Stimulated activated CD4-positive, alpha-beta T cell treated with anti-CD3 and anti-CD28 coated beads, Interleukin-1b, Interleukin-23, amount 100 ng/mL, for 24 hours (primary cell): ENCODE data around the gene HECA.
A peak's percentile ranks its signal among the peaks of the same experiment; 100 is the strongest.
"Not testable (repeated sequence)": the region's sequence is repeated elsewhere in the genome, so short reads cannot be mapped to it uniquely, and the experiment has no call there.

ENCODE experiments used
- DNase-seq, 4 experiments: peaks; one replicate each; pipeline ENCODE4 v3.0.0-alpha.2; 2020; ENCODE audit warnings: low read depth in 4 of 4, low spot score in 1 of 4

Gene HECA

DNA sequence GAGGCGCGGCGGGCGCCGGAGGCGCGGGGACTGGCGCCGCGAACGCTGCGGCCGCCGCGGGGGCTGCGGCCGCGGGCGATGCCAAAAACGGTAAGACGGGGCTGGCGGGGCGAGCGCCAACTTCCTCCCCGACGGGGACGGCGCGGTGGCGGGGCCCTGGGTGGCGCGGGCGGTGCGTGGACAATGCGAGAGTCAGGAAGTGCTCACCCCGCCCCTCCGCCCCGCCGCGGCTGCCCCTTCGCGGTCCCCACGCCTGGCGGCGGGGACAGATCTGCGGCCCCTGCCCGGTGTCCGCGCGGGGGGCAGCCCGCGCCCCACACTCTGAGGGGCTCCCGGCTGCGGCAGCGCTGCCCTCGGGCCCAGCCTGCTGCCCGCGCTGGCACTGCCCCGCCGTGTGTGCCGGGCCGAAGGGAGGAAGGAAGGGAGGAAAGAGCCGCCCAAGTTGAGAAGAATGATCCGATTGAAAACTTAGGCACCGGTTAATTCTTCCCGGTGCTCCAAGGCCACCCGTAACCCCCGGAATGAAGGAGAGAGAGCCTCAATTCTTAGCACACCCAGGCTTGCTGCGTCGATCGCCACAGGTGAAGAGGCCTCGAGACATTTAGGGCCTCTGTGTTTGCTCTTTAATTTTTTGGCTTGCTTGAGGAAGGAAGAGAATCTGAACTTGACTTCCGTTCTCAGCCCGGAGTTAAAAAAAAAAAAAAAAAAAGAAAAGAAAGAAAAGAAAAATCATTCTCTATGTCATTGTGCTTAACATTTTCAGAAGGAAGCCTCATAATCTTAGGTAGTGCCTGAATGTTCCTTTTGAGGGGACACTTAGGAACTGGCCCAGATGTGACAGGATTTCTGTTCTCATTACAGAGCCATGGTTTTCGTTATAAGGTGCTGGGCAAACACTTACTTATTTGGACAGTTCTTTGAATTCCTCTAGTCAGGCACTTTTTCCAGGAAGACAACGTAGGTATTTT is 982 bp downstream of the HECA start:
- peak in 1 of 4 experiments; percentile 46 for DNase-seq

DNA sequence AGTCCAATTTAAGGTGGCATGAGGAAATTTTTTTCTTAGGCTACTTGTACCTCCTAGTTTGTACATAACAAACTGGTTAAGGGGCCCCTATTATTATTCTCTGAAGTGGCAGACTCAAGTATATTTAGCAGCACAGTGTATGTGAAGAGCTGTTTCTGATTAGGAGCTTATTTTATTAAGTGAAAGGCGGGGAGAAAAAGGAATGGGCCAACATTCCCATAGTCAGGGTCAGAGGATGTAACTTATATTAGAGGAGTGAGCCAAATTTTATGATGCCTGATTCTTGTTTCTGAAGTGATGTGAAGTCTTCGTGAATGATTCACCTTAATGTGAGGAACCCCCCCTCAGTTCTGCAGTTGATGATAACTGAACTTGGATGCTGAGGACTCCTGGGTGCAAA is 2.8 kb downstream of the HECA start:
- no peak for DNase-seq

DNA sequence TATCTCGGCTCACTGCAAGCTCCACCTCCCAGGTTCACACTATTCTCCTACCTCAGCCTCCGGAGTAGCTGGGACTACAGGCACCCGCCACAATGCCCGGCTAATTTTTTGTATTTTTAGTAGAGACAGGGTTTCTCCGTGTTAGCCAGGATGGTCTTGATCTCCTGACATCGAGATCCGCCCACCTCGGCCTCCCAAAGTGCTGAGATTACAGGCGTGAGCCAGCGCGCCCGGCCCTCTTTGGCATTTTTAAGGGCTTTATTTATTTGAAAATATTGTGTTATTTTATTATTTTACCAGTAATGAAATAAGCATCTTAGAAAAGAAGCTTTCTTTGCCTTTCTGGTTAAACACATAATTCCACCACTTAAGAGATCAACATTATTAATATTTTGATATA is 6.0 kb downstream of the HECA start:
- not testable (repeated sequence) for DNase-seq

DNA sequence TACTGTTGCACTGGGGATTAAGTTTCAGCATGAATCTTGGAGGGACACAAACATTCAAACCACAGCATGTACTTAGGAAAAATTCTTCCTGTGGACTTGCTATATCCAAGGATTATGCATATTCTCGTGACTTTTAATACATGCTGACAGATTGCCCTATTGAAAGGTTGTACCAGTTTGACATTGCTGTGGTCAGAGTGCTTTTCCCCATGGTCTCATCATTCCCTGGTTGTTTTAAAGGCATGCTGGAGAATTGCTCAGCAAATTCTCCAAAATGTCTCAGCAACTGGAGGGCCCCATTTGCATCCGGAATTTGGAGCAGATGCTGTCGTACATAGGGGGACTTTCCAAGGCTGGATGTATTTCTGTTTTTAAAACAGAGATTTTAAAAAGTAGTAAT is 7.4 kb downstream of the HECA start:
- DNase-seq: no peak

DNA sequence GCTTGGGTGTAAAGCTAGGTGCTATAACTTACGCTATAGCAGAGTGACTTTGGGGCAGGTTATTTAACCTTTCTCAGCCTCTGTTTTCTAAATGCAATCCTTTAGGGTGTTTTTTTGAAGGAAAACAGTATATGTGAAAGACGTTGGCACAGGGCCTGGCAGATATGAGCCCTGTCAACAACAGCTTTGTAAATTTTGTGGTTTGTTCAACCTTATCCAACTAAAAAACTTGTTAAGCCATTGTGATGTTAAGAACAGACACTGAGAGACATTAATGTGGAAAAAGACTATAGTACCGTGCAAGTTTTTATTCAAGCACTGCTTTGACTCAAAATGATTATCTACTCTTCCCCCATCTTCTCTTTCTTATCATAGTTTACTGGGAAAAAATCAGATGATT is 8.2 kb downstream of the HECA start:
- DNase-seq: no peak

DNA sequence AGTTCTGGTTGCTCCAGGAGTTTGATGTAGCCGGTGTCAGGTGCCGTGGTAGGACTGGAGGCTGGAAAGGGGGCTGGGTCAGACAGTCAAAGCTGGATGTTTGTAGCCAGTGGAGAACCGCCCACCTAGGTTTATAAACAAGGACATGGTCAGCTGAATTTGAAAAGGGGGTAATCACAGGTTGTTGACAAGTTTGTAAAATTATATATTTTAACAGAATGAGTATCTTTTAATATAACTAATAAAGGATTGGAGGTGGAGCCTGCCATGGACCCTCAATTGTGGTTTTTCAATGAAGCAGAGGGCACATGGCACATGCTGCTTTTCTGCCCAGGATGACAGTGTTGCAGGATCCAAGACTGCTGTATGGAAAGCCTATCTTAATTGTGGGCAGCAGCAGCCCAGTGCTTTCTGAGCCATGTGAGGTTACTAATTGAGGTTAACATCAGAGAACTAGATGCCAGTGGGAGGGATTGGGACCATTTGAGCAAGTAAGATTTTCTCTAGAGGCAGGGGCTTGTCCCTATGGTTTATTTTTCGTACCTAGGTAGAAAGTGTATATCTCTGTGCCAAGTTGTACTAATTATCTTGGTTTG is 9.7 kb downstream of the HECA start:
- DNase-seq: no peak

DNA sequence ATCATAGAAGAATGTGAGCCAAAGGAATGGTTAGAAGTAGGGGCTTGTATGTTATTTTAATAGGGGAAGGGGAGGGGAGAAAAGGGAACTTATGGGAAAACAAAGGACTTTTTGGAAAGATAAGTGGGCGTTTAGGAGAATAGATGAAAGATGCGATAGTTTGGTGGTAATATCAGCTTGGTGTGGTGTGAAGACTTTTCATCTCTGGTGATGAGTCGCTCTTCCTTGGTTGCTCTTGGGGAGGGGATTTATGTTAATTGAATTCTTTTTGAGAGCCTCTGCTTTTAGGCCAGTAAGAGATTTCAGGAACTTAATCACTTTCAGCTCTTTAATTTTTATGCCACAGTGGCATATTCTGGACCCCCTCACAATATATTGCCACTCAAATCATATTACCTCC is 10.8 kb downstream of the HECA start:
- DNase-seq: no peak

DNA sequence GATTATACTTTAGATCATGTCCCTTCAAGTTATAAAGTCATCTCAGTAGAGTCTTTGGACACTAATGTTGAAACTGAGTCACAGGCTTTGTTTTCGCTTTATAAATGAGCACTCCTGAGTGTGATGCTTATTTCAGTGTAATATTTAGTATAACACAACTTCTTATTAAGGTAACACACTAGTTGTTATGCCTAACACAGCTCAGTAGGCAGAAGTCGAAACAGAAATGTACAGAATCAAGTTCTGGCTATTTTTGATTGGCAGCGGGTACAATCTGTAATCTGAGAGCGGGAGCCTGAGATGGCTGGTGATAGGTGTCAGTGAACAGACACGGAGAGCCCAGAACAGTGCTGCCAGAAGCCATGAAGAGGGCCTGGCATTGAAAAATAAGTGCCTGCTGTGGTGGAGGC is 11.4 kb downstream of the HECA start:
- DNase-seq: no peak

DNA sequence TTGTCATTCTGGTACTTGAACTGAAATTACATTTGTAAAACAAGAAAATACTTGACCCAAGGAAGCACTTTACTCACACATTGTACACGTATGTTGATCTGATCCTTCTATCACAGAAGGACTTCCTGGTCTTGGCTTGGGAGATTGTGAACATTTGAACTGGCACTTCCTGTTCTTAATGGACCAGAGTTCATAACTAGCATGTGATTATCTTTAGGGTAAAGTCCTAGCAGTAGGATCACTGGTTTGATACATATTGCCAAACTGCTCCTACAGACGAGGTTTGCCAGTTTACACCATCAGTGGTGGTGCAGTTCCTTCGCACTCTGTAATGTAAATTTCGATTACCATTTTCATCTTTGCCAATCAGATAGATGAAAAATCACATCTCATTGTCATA is 12.7 kb downstream of the HECA start:
- no peak for DNase-seq

DNA sequence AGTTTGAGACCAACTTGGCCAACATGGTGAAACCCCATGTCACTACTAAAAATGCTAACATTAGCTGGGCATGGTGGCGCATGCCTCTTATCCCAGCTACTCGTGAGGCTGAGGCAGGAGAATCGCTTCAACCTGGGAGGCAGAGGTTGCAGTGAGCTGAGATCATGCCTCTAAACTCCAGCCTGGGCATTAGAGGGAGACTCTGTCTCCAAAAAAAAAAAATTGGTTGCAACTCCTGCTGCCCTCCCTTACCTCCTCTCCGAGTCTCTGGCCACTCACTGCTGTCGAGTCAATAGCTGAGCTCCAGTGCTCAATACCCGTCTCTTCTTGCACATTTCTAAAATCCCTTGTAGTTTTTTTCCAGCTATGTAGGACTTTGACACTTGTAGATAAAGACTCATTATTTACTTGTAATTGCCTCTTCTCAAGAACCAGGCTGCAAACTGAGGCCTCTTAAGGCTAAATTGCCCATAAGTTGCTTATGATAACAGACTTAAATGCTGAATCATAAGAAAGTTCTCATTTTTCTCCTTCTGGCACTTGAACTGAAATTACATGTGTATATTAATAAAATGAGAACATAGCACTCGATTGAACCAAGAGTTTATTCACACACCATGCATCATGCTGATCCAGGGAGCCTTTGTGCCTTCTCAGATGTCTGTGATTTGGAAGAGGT is 13.8 kb downstream of the HECA start:
- no peak for DNase-seq

DNA sequence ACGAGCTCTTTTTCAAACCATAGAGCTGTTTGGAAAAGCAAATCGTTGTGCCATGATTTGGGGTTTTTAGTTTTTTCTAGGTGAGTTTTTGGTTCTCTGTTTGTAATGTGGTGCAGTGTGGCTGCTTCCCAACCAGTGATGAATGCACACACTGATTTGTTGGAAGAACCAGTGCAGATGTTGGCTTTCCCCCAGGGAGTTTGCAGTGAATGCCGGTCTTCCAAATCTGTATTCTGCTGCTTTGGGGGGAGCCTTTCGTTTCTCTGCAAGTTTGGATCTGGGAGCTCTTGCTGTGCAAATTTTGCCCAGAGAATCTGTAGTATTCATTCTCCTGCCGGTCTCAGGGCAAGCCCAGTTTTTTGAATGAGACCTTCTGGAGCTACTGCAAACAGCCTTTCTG is 14.5 kb downstream of the HECA start:
- no peak for DNase-seq

DNA sequence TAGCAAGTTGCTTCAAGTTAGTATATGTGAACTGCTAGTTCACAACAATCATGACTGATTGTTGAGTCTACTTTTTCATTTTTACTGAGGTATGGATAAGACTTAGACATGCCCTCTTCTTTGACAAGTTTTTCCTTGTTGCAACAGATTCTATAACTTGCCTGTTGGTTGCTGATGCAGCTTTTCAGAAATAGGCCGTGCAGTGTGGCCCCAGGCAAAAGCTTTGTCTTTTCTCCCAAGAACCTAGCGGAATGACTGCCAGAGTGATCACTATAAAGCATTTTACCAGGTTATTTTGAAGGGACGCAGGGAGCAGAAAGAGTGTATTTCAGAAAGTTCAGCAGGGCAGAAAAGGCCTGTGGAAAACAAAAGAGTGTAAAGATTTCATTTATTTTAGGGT is 16.0 kb downstream of the HECA start:
- DNase-seq: no peak

DNA sequence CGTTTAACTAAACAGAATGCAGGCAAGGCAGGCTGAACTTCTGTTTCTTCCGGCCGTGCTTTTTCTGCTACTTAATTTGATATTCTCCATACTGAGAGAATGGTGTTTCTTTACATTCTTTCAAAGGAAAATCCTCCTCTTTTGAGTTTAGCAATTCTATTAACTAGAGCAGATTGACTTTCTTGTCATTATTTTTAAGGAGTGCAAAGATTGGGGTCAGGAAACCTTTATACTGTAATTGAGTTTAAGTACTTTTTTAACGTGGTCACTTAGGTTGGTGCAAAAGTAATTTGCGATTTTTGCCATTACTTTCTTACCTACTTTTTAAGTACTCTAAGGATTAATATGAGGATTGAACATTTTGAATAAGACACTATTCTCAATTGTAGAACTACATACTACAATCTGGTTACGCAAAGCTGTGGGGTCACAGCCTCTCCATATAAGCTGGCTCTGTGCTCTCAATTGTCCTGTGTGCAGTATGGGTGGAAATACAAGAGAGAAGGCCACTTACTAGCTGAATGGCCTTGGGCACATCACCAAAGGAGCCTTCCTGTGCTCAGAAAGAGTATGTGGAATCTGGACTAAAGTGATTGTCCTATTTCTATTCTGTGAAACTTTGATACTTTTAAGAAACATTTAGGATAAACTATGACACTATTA is 16.7 kb downstream of the HECA start:
- no peak for DNase-seq

DNA sequence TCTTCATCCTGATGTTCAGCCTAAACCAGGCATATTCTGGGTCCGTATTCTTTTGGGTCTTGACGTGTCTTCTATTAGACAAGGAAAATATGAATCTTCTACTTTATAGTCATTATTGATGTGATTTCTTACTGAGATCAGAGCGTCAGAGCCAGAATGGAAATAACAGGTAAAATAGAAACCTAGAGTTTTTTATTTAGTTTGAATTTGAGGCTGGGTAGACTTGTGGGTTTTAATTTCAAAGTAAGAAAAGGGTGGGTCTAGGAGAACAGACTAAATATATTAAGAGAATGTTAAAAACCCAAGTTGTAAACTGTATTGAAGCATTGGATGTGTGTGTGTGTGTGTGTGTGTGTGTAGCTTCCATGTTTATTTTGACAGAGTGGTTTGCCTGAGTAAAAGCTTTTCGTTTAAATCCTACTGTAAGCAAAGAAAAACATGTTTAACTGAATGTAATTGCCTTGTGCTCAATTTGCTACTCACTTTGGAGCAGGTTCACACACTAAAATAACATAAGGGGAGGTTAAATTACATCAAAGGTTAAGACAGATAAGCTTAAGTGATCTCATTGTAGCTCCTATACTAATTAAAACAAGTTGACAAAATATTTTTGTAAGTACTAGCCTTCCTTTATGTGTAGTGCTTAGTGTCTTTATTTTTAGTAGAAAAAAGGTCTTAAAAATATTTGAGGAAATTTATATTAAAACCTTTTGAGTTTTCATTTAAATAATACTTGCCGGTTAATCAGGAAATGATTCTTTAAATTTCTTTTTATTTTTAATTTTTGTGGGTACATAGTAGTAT is 17.4 kb downstream of the HECA start:
- DNase-seq: no peak

DNA sequence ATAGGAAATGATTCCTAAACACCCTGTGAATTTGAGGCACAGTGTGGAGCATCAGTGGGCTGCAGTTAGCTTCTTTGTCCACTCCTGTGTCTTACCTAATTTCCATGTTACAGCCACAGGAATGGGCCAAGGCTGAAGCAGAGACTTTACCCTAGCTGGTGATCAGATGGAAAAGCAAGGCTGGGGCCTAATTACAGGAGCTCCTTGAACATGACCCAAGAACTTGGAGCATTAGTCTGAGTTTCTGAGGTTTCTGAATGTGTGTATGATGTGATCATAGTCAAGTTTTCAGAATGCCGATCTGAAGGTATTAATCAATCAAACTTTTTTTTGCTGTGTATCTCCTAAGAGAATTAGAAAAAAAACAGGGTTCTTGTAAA is 18.0 kb downstream of the HECA start:
- DNase-seq: no peak

DNA sequence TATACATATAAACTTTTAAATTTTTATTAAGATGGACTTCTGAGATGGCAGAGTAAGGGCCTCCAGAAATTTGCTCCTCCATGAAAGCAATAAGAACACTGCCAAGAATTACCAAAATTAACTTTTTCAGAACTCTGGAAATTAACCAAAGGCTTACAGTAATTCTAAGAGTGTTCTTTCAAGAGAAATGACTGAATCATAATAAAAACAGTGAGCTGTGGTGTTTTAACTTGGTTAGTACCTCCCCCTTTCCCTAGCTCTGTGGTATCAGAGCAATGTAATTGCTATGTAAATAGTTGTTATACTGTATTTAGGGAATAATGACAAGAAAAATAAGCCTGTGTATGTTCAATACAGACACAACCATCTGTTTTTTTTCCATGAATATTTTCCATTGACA is 19.0 kb downstream of the HECA start:
- DNase-seq: no peak

DNA sequence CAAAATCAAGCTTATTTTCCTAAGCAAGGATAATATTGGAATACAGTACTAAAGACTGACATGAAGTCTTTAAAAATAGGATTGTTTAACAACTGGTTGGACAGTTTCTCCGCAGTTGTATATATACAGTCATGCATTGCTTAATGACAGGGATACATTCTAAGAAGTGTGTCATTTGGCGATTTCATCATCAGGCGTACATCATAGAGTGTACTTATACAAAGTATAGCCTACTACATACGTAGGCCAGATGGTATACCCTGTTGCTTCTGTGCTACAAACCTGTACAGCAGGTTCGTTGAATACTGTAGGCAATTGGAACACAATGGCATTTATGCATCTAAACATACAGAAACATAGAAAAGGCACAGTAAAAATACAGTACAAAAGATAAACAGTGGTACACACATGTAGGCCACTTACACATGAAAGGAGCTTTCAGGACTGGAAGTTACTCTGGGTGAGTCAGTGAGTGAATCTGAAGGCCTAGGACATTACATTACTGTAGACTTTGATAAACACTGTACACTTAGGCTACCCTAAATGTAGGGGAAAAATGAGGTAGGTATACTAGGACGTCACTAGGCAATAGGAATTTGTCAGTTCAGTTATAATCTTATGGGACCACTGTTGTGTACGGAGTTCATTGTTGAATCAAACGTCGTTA is 20.1 kb downstream of the HECA start:
- DNase-seq: no peak

DNA sequence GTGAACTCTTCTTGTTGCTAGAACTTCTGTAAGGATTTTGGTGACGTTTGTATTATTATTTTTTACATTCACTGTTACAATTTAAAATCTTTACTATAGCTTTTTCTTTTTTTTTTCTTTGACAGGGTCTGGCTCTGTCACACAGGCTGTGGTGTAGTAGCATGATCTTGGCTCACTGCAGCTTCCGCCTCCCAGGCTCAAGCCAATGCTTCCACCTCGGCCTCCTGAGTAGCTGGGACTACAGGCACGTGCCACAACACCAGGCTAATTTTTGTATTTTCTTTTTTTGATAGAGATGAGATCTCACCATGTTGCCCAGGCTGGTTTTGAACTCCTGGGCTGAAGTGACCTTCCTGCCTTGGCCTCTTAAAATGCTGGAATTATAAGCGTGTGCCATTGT is 21.2 kb downstream of the HECA start:
- DNase-seq: no peak

DNA sequence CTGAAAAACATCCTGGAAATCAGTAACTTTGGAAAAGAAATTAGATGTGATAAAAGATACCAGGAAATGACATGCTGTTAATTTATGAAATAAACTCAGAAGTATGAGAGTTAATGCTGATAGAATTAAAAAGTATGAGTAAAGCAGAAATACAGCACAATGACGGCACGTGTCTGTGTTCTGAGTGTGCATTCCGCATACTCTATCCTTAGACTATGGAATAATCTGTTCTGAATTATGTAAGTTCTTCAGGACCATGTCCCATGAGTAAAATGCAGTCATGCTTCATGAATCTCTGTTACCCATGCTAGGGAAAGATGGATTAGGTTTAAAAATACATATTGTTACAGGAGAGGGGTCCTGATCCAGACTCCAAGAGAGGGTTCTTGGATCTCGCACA is 21.7 kb downstream of the HECA start:
- DNase-seq: no peak

DNA sequence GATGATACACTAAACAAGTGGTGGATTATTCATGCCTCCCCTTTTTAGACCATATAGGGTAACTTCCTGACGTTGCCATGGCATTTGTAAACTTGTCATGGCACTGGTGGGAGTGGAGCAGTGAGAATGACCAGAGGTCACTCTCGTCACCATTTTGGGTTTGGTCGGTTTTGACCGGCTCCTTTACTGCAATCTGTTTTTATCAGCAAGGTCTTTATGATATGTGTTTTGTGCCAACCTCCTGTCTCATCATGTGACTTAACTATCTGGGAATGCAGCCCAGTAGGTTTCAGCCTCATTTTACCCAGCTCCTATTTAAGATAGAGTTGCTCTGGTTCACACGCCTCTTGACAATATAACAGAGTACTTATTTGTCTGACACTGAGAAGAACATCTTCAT is 22.2 kb downstream of the HECA start:
- not testable (repeated sequence) for DNase-seq
